ENCODE measurements around the gene DLD.

- TF ChIP-seq POLR2A (IDR thresholded peaks at IDR 0.05; ENCODE audit: low read depth, low read length) (no peak), POLR2AphosphoS5 (IDR thresholded peaks at IDR 0.05; ENCODE audit: low read depth, low read length) (no peak)
Observed at GRCh38 chr7:107860981-107861652, 29.9 kb upstream of the DLD start.

Measured in GM12892 (cell line).